HFFc6 (cell line): ENCODE data around the gene FRRS1L. TPM values are rescaled to one million over a fixed set of nuclear protein-coding genes. Genes with fewer than 3 reads are reported as not detected.

ENCODE experiments used
- DNase-seq: peaks from one replicate; pipeline ENCODE4 v3.0.0-alpha.2; 2018
- H3K27ac Mint-ChIP-seq: 2 replicates; pipeline ENCODE4 v1.8.0; 2020; ENCODE audit warnings: mild to moderate bottlenecking, mixed read lengths
- H3K27me3 Mint-ChIP-seq: 2 replicates; pipeline ENCODE4 v1.8.0; 2021; ENCODE audit warnings: mild to moderate bottlenecking, moderate library complexity, mixed read lengths; ENCODE audit not compliant: insufficient read depth
- H3K36me3 Mint-ChIP-seq: 2 replicates; pipeline ENCODE4 v1.8.0; 2021; ENCODE audit warnings: low read depth, mixed read lengths
- H3K4me1 Mint-ChIP-seq: 2 replicates; pipeline ENCODE4 v1.8.0; 2020; ENCODE audit warnings: low read depth, mixed read lengths
- H3K4me3 Mint-ChIP-seq: 2 replicates; pipeline ENCODE4 v1.8.0; 2020; ENCODE audit warnings: mild to moderate bottlenecking, moderate library complexity, mixed read lengths
- H3K9me3 Mint-ChIP-seq: 2 replicates; pipeline ENCODE4 v1.8.0; 2020; ENCODE audit warnings: mild to moderate bottlenecking, mixed read lengths
- CTCF ChIP-seq: fragments of 200-600 bp; sonication (generic); IDR thresholded peaks from 2 replicates; pipeline ENCODE4 v1.5.0; 2021; ENCODE audit warnings: antibody characterized with exemption, mild to moderate bottlenecking
- total RNA-seq, 6 experiments: library from RNA; stranded (reverse); fragmentation: NEBNext Ultra II Directional; extraction: Animal tissue kit (Norgen Biotek cat#: 25700); gene quantifications; 2 replicates in 1 of 6; 3 replicates in 5 of 6; pipeline ENCODE4 v1.2.3, GENCODE V29; 2021

Gene FRRS1L
- total RNA-seq, 6 experiments from 2014 or later = not detected

DNA sequence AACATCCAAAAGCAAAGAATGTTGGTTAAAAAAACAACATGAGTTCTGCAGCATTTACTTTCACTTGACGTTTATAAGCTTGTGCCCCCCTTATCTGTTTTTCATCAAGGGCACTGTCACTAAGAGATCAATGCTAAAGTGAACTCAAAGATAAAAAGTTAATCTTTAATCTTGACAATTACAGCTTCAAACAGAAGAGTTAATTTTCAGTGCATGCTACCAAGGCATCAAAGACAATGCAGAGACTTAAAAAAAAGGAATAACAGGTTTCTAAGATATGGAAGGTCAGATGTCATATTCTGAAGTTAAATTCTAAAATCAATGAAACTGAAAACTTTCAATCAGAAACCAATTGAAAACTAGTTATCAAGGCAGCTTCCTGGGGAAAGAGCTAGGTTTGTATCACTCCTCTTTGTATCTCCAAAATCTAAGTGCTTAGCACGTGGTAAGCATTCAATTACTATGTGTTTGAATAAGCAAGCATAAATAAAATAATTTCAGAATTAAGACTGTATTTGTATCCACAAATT lies 84.9 kb downstream of the FRRS1L start:
- H3K36me3 Mint-ChIP-seq = peaks cover 35% of the 10 kb centered on the region
- H3K27ac Mint-ChIP-seq = no peak overlapping the region

More for the DNA sequence above, 84.9 kb downstream of the FRRS1L start:
- no peak for DNase-seq
- Mint-ChIP-seq H3K9me3 (no peaks in the 10 kb centered on the region), H3K4me1 (peaks cover 22% of the 10 kb centered on the region), H3K27me3 (no peaks in the 10 kb centered on the region; the same call in 1 of the 2 replicates), H3K4me3 (no peak overlapping the region)
- no peak for TF ChIP-seq CTCF

Other genes with a start within 250 kb of the FRRS1L start
- 10 to 100 TPM; 24.8 to 37.2 (median 35.2) TPM for gene ELP1, start 233.1 kb downstream of the FRRS1L start, total RNA-seq
- gene ABITRAM, start 232.8 kb downstream of the FRRS1L start, total RNA-seq = 10 to 100 TPM; 12.5 to 14.0 (median 13.1) TPM
- 100 to 1,000 TPM in 5 of 6 experiments, 10 to 100 TPM in 1; 95.3 to 112 (median 107) TPM for gene CTNNAL1, start 153.8 kb downstream of the FRRS1L start, total RNA-seq
- gene TMEM245, start 47.3 kb downstream of the FRRS1L start, total RNA-seq = 10 to 100 TPM; 52.1 to 61.8 (median 57.4) TPM
- gene EPB41L4B, start 153.8 kb upstream of the FRRS1L start, total RNA-seq = under 1 TPM in 4 of 6 experiments, not detected in 2; 0.33 to 0.37 (median 0.35) TPM